Measurements from ENCODE around the gene WDR35.
A peak's percentile ranks its signal among the peaks of the same experiment; 100 is the strongest.
"Not testable (repeated sequence)": the region's sequence is repeated elsewhere in the genome, so short reads cannot be mapped to it uniquely, and the experiment has no call there.

Gene WDR35

GRCh38 chr2:19893520-19894133 is 96.3 kb downstream of the WDR35 start:
- peak in 1 of 5 experiments; percentile 48 for DNase-seq

GRCh38 chr2:19891971-19892370 is 97.9 kb downstream of the WDR35 start:
- DNase-seq: not testable (repeated sequence)

GRCh38 chr2:19890104-19890503 is 99.8 kb downstream of the WDR35 start:
- DNase-seq: no peak

- DNase-seq: no peak
Measured at GRCh38 chr2:19888831-19889230, 101.1 kb downstream of the WDR35 start.

GRCh38 chr2:19887510-19887909 is 102.4 kb downstream of the WDR35 start:
- no peak for DNase-seq

GRCh38 chr2:19886261-19886660 is 103.6 kb downstream of the WDR35 start:
- no peak for DNase-seq

- DNase-seq: no peak
Measured at GRCh38 chr2:19885791-19886190, 104.1 kb downstream of the WDR35 start.

- no peak for DNase-seq
Measured at GRCh38 chr2:19883971-19884720, 105.8 kb downstream of the WDR35 start.

- DNase-seq: no peak
Measured at GRCh38 chr2:19883486-19883885, 106.4 kb downstream of the WDR35 start.

- no peak for DNase-seq
Measured at GRCh38 chr2:19882286-19882685, 107.6 kb downstream of the WDR35 start.

GRCh38 chr2:19881908-19882265 is 108.0 kb downstream of the WDR35 start:
- no peak for DNase-seq

- no peak for DNase-seq
Measured at GRCh38 chr2:19881221-19881907, 108.5 kb downstream of the WDR35 start.

GRCh38 chr2:19880191-19880590 is 109.7 kb downstream of the WDR35 start:
- DNase-seq: not testable (repeated sequence)

- DNase-seq: no peak
Measured at GRCh38 chr2:19879120-19879519, 110.8 kb downstream of the WDR35 start.

GRCh38 chr2:19878268-19879046 is 111.4 kb downstream of the WDR35 start:
- DNase-seq: no peak

GRCh38 chr2:19876751-19877150 is 113.2 kb downstream of the WDR35 start:
- no peak for DNase-seq

- no peak for DNase-seq
Measured at GRCh38 chr2:19875280-19875679, 114.6 kb downstream of the WDR35 start.

- DNase-seq: no peak
Measured at GRCh38 chr2:19874726-19875125, 115.2 kb downstream of the WDR35 start.

GRCh38 chr2:19873014-19873413 is 116.9 kb downstream of the WDR35 start:
- no peak for DNase-seq

- DNase-seq: no peak
Measured at GRCh38 chr2:19872302-19872701, 117.6 kb downstream of the WDR35 start.

- DNase-seq: no peak
Measured at GRCh38 chr2:19871836-19872235, 118.1 kb downstream of the WDR35 start.

- DNase-seq: no peak
Measured at GRCh38 chr2:19870792-19871191, 119.1 kb downstream of the WDR35 start.

All from T-helper 2 cell (primary cell).